ENCODE measurements around the gene ARFGAP2.
A peak's percentile ranks its signal among the peaks of the same experiment; 100 is the strongest.

The ARFGAP2 gene

GRCh38 chr11:47176328-47177228, at the start of gene ARFGAP2:
TSS of gene ARFGAP2 (minus strand) at chr11:47176879. CDS start at chr11:47176853, 26 bp downstream.
- DNase-seq (ENCODE audit: low read depth) = peak; percentile 91
- H3K4me3 ChIP-seq (ENCODE audit: control insufficient read depth, low read depth, low read length) = peak within 1 kb of the TSS; percentile 97
- no peak for TF ChIP-seq CTCF (conservative IDR thresholded peaks at IDR 0.05; ENCODE audit: control insufficient read depth, insufficient read depth, low read depth, low read length)

- no peak for DNase-seq (ENCODE audit: low read depth)
- no peak for TF ChIP-seq CTCF (conservative IDR thresholded peaks at IDR 0.05; ENCODE audit: control insufficient read depth, insufficient read depth, low read depth, low read length)
- no peak overlapping the region for H3K4me3 ChIP-seq (ENCODE audit: control insufficient read depth, low read depth, low read length)
Measured at GRCh38 chr11:47225552-47226400, 49.1 kb upstream of the ARFGAP2 start.

- H3K4me3 ChIP-seq (ENCODE audit: control insufficient read depth, low read depth, low read length) = no peak overlapping the region
- DNase-seq (ENCODE audit: low read depth) = no peak
- no peak for TF ChIP-seq CTCF (conservative IDR thresholded peaks at IDR 0.05; ENCODE audit: control insufficient read depth, insufficient read depth, low read depth, low read length)
Measured at GRCh38 chr11:47222696-47223095, 46.0 kb upstream of the ARFGAP2 start.

GRCh38 chr11:47220401-47220821, 43.7 kb upstream of the ARFGAP2 start:
- DNase-seq (ENCODE audit: low read depth) = peak; percentile 81
- no peak for TF ChIP-seq CTCF (conservative IDR thresholded peaks at IDR 0.05; ENCODE audit: control insufficient read depth, insufficient read depth, low read depth, low read length)
- H3K4me3 ChIP-seq (ENCODE audit: control insufficient read depth, low read depth, low read length) = no peak overlapping the region

- TF ChIP-seq CTCF (conservative IDR thresholded peaks at IDR 0.05; ENCODE audit: control insufficient read depth, insufficient read depth, low read depth, low read length) = no peak
- peak; percentile 79 for DNase-seq (ENCODE audit: low read depth)
- H3K4me3 ChIP-seq (ENCODE audit: control insufficient read depth, low read depth, low read length) = peak overlapping the region; percentile 90
Measured at GRCh38 chr11:47216121-47216798, 39.6 kb upstream of the ARFGAP2 start.

- no peak for DNase-seq (ENCODE audit: low read depth)
- no peak for TF ChIP-seq CTCF (conservative IDR thresholded peaks at IDR 0.05; ENCODE audit: control insufficient read depth, insufficient read depth, low read depth, low read length)
Measured at GRCh38 chr11:47215366-47215910, 38.8 kb upstream of the ARFGAP2 start.

More at GRCh38 chr11:47215366-47215910, 38.8 kb upstream of the ARFGAP2 start:
- H3K4me3 ChIP-seq (ENCODE audit: control insufficient read depth, low read depth, low read length) = peak overlapping the region; percentile 90
